WERI-Rb-1 (cell line): Measurements from ENCODE around the gene CDC42BPB.

Experiments
- DNase-seq: peaks from one replicate; pipeline ENCODE4 v3.0.0-alpha.2; 2020
- H3K27ac ChIP-seq: fragments of 250-450 bp; sonication (Bioruptor Pico); 2 replicates; pipeline ENCODE4 v1.5.1; 2020; ENCODE audit warnings: mild to moderate bottlenecking, moderate library complexity
- H3K27me3 ChIP-seq: fragments of 250-450 bp; sonication (Bioruptor Pico); 2 replicates; pipeline ENCODE4 v1.5.1; 2021; ENCODE audit warnings: mild to moderate bottlenecking, low read depth, moderate library complexity; ENCODE audit not compliant: insufficient read depth, severe bottlenecking
- H3K36me3 ChIP-seq: fragments of 250-450 bp; sonication (Bioruptor Pico); 2 replicates; pipeline ENCODE4 v1.5.1; 2020; ENCODE audit warnings: mild to moderate bottlenecking, moderate library complexity
- H3K4me3 ChIP-seq: 2 replicates; pipeline ENCODE4 v1.5.1; 2011; ENCODE audit warnings: low read depth, mild to moderate bottlenecking, control low read depth, low read length
- H3K9me3 ChIP-seq: fragments of 250-450 bp; sonication (Bioruptor Pico); 2 replicates; pipeline ENCODE4 v1.5.1; 2021; ENCODE audit warnings: mild to moderate bottlenecking, moderate library complexity; ENCODE audit not compliant: severe bottlenecking
- TF ChIP-seq, protein P1 (sequence below): IDR thresholded peaks from 2 replicates; pipeline ENCODE4 v1.5.1; 2011; ENCODE audit warnings: low read depth, mild to moderate bottlenecking, control low read depth, inconsistent platforms, low read length

CDC42BPB gene

DNA sequence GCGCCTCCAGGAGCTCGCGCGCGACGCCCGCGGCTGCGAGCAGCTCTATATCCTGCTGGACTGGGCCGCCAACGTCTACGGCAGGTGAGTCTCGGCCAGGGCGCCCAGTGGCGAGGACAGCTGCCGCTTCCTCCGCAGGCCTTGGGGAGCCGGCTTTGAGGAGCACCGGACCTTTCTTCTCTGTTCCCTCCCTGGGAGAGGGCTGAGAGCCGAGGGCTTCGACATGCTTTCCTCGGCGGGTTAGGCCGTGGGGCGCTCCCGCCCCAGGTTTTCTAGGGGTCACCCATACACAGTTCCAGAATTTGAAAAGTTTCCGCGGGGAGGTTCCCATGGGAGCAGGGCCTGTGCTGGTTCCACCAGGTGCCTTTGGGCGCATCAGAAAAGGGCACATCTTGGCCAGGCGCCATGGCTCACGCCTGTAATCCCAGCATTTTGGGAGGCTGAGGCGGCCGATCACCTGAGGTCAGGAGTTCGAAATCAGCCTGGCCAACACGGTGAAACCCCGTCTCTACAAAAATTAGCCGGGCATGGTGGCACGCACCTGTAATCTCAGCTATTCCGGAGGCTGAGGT is 45.4 kb upstream of the CDC42BPB start:
- Histone ChIP-seq H3K4me3 (no peak overlapping the region), H3K27ac (no peak overlapping the region), H3K36me3 (no peaks in the 10 kb centered on the region), H3K27me3 (peaks cover 11% of the 10 kb centered on the region), H3K9me3 (no peaks in the 10 kb centered on the region)
- TF ChIP-seq, protein P1, sequence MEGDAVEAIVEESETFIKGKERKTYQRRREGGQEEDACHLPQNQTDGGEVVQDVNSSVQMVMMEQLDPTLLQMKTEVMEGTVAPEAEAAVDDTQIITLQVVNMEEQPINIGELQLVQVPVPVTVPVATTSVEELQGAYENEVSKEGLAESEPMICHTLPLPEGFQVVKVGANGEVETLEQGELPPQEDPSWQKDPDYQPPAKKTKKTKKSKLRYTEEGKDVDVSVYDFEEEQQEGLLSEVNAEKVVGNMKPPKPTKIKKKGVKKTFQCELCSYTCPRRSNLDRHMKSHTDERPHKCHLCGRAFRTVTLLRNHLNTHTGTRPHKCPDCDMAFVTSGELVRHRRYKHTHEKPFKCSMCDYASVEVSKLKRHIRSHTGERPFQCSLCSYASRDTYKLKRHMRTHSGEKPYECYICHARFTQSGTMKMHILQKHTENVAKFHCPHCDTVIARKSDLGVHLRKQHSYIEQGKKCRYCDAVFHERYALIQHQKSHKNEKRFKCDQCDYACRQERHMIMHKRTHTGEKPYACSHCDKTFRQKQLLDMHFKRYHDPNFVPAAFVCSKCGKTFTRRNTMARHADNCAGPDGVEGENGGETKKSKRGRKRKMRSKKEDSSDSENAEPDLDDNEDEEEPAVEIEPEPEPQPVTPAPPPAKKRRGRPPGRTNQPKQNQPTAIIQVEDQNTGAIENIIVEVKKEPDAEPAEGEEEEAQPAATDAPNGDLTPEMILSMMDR, result no peak
- DNase-seq, result no peak

DNA sequence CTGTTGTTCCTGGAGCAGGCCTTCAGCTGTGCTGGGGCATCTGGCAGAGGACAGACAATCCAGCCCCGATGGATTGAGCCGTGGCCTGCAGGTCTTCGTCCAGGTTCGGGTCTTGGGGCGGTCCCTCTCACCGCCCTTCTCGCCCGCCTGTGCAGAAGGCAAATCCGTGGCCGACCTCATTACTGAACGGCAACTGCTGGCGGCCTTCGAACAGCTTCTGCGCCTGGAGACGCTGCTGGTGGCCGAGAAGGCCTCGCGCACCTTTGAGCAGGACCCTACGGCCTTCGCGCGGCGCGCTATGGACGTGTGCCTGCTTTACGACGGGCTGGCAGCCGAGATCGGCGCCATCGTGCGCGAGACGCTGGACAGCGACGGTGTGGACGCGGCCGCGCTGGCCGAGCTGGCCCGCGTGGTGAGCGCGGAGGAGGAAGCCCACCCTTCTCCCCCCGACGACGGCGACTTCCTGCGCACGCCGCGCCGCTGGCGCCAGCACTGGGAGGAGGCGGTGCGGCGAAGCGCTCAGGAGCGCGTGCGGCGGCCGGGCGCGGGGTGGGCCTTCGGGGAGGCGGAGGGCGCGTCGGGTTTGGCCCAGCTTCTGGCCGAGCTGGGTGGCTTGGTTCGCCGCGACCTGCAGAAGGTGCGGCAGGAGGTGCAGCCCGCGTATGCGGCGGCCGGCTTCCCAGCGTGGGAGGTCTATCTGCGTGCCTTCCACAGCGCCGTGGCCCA is 44.8 kb upstream of the CDC42BPB start:
- H3K4me3 ChIP-seq, result no peak overlapping the region
- H3K27me3 ChIP-seq, result peaks cover 11% of the 10 kb centered on the region
- H3K27ac ChIP-seq, result no peak overlapping the region
- H3K36me3 ChIP-seq, result no peaks in the 10 kb centered on the region
- DNase-seq, result no peak
- H3K9me3 ChIP-seq, result no peaks in the 10 kb centered on the region
- TF ChIP-seq, protein P1, result no peak

DNA sequence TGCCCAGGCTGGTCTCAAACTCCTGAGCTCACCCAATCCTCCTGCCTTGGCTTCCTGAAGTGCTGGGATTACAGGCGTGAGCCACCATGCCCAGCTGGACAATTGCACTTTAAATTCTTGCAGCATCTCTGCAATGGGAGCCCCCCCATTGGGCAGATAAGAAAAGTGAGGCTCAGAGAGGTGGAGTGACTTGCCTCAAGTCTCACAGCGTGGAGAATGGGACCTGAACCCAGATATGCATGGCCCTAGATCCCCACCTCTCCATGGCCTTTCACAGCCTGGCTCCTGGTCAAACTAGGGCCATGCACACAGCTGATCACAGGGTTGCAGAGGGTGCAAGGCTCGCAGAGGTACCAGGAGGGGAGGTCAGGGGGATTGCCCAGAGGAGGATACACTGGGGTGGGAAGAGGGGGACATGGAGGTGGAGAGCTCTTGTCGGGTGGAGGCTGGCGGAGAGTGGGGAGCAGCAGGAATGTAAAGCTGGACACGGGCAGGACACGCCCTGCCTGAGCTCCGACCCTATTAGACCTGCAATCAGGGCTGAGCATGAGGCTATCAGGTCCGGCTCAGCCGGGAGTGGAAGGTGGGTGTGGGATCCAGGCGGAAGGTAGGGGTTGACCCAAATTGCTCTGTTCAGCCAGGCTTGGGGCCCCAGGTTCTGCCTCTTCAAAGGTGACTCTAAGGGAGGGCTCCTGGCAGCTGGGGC is 44.1 kb upstream of the CDC42BPB start:
- H3K9me3 ChIP-seq, result no peaks in the 10 kb centered on the region
- H3K27me3 ChIP-seq, result peaks cover 11% of the 10 kb centered on the region
- no peak for DNase-seq
- no peak overlapping the region for H3K27ac ChIP-seq
- H3K36me3 ChIP-seq, result no peaks in the 10 kb centered on the region
- H3K4me3 ChIP-seq, result no peak overlapping the region
- TF ChIP-seq, protein P1, result no peak

DNA sequence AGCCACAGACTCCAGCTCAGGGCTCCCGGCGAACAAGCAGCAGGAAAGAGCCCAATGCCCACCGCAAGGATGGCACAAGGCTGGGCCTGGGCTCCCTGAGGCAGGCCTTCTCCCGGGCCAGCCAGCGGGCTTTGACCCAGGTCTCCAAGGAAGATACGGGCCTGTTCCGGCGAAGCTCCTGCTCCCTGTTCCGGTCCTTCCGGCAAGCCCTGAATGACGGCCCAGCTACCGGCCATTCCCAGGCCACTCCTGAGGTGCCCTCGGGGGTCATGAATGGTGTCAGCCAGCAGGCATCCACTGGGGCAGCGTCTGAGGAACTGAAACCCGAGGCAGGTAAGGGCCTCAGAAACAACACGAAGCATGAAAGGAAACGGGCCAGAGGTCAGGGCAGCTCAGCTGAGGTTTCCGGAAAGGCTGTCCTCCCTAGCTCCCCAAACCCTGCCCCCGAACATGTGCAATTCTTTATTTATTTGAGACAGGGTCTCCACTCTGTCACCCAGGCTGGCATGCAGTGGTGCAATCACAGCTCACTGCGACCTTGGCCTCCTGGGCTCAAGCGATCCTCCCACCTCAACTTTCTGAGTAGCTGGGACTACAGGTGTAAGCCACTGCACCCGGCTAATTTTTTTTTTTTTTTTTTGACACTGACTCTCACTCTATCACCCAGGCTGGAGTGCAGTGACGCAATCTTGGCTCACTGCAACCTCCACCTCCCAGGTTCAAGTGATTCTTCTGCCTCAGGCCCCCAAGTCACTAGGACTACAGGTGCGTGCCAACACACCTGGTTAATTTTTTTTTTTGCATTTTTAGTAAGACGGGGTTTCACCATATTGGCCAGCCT is 43.2 kb upstream of the CDC42BPB start:
- Histone ChIP-seq H3K4me3 (no peak overlapping the region), H3K36me3 (no peaks in the 10 kb centered on the region), H3K27me3 (peaks cover 11% of the 10 kb centered on the region), H3K27ac (no peak overlapping the region), H3K9me3 (no peaks in the 10 kb centered on the region)
- TF ChIP-seq, protein P1, result no peak
- no peak for DNase-seq

DNA sequence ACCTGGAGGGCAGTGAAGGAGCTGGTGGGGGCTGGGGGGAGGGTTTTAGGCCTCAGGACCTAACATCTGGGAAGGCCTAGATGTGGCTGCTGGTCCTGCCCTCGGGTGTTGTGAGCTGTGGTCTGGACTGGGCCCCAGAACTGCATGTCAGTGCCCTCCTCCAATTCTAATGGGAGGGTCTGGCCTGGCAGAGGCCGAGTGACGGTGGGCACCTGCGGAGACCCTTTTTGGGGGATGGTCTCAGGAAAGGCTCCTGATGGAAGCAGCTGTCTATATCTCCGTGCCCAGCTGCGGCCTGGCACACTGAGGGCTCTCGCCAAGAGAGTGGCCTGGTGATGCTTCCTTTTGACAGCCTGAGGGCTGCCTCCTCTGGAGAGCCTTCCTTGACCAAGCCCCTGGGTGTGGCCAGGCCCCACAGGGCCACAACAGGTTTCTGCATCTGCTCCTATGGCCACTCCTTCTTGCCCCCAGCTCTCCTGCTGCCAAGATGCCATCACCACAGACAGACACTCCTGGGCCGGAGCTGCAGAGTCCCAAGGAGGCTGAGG is 42.5 kb upstream of the CDC42BPB start:
- no peak overlapping the region for H3K4me3 ChIP-seq
- no peak for DNase-seq
- no peaks in the 10 kb centered on the region for H3K36me3 ChIP-seq
- H3K27me3 ChIP-seq, result peaks cover 11% of the 10 kb centered on the region
- TF ChIP-seq, protein P1, result no peak
- H3K27ac ChIP-seq, result no peak overlapping the region
- no peaks in the 10 kb centered on the region for H3K9me3 ChIP-seq
